Measurements from ENCODE around the gene KIAA0930. TPM values are rescaled to one million over a fixed set of nuclear protein-coding genes. Genes with fewer than 3 reads are reported as not detected.

KIAA0930 gene
- polyA plus RNA-seq, 1 donor from 2014 or later = 129 TPM

GRCh38 chr22:45211848-45212247, 28.8 kb downstream of the KIAA0930 start:
- no peak for TF ChIP-seq REST (IDR thresholded peaks at IDR 0.05; ENCODE audit: borderline replicate concordance)
- no peak for TF ChIP-seq CTCF (IDR thresholded peaks at IDR 0.05; ENCODE audit: poor library complexity, severe bottlenecking)
- no peak for TF ChIP-seq EP300 (conservative IDR thresholded peaks at IDR 0.05; ENCODE audit: poor library complexity, severe bottlenecking)
- no peak for TF ChIP-seq MXI1 (conservative IDR thresholded peaks at IDR 0.05; ENCODE audit: poor library complexity, severe bottlenecking)
- no peak for TF ChIP-seq POLR2AphosphoS5 (IDR thresholded peaks at IDR 0.05)
- no peak for TF ChIP-seq SMC3 (conservative IDR thresholded peaks at IDR 0.05; ENCODE audit: poor library complexity)
- no peak for TF ChIP-seq RAD21 (conservative IDR thresholded peaks at IDR 0.05)
- no peak for TF ChIP-seq EZH2 (IDR thresholded peaks at IDR 0.05; ENCODE audit: borderline replicate concordance, insufficient read depth, low read length, poor library complexity, severe bottlenecking)
- TF ChIP-seq TAF1 (IDR thresholded peaks at IDR 0.05; ENCODE audit: low read depth) = no peak

GRCh38 chr22:45211435-45211834, 29.3 kb downstream of the KIAA0930 start:
- no peaks in the 10 kb centered on the region for H3K9me3 ChIP-seq (ENCODE audit: low read length)
- no peak for TF ChIP-seq REST (IDR thresholded peaks at IDR 0.05; ENCODE audit: borderline replicate concordance)
- no peak for TF ChIP-seq RAD21 (conservative IDR thresholded peaks at IDR 0.05)
- TF ChIP-seq TAF1 (IDR thresholded peaks at IDR 0.05; ENCODE audit: low read depth) = no peak
- TF ChIP-seq CTCF (IDR thresholded peaks at IDR 0.05; ENCODE audit: poor library complexity, severe bottlenecking) = no peak
- TF ChIP-seq POLR2AphosphoS5 (IDR thresholded peaks at IDR 0.05) = no peak
- TF ChIP-seq EZH2 (IDR thresholded peaks at IDR 0.05; ENCODE audit: borderline replicate concordance, insufficient read depth, low read length, poor library complexity, severe bottlenecking) = no peak
- no peak for TF ChIP-seq EP300 (conservative IDR thresholded peaks at IDR 0.05; ENCODE audit: poor library complexity, severe bottlenecking)
- TF ChIP-seq SMC3 (conservative IDR thresholded peaks at IDR 0.05; ENCODE audit: poor library complexity) = no peak
- TF ChIP-seq MXI1 (conservative IDR thresholded peaks at IDR 0.05; ENCODE audit: poor library complexity, severe bottlenecking) = no peak
- H3K27me3 ChIP-seq (ENCODE audit: insufficient read depth, low read depth, low read length) = no peaks in the 10 kb centered on the region
- no peaks in the 10 kb centered on the region for H3K36me3 ChIP-seq (ENCODE audit: insufficient read depth, low read length)
- H3K4me2 ChIP-seq (ENCODE audit: low read length) = no peak overlapping the region
- no peak overlapping the region for H2AFZ ChIP-seq (ENCODE audit: low read depth, low read length)
- no peak overlapping the region for H3K4me3 ChIP-seq (ENCODE audit: low read length)
- no peak overlapping the region for H3K27ac ChIP-seq (ENCODE audit: low read length)
- H3K9me2 ChIP-seq (ENCODE audit: insufficient read depth, low read length) = no peaks in the 10 kb centered on the region
- no peak overlapping the region for H3K9ac ChIP-seq (ENCODE audit: low read length)
- no peaks in the 10 kb centered on the region for H3F3A ChIP-seq (ENCODE audit: insufficient read depth, low read length, poor library complexity, severe bottlenecking)
- peaks cover 13% of the 10 kb centered on the region for H3K79me2 ChIP-seq (replicated peaks; ENCODE audit: insufficient read depth, low read length)
- H4K20me1 ChIP-seq (ENCODE audit: insufficient read depth) = no peaks in the 10 kb centered on the region

More at GRCh38 chr22:45211848-45212247, 28.8 kb downstream of the KIAA0930 start:
- H3K27ac ChIP-seq (ENCODE audit: low read length) = no peak overlapping the region
- no peaks in the 10 kb centered on the region for H3K36me3 ChIP-seq (ENCODE audit: insufficient read depth, low read length)
- H3K9me3 ChIP-seq (ENCODE audit: low read length) = no peaks in the 10 kb centered on the region
- H2AFZ ChIP-seq (ENCODE audit: low read depth, low read length) = no peak overlapping the region
- peak overlapping the region; percentile 21 for H3K4me3 ChIP-seq (ENCODE audit: low read length)
- no peaks in the 10 kb centered on the region for H3K9me2 ChIP-seq (ENCODE audit: insufficient read depth, low read length)
- peaks cover 17% of the 10 kb centered on the region for H3K79me2 ChIP-seq (replicated peaks; ENCODE audit: insufficient read depth, low read length)
- H3F3A ChIP-seq (ENCODE audit: insufficient read depth, low read length, poor library complexity, severe bottlenecking) = no peaks in the 10 kb centered on the region
- no peaks in the 10 kb centered on the region for H3K27me3 ChIP-seq (ENCODE audit: insufficient read depth, low read depth, low read length)
- peak overlapping the region; percentile 1 for H3K9ac ChIP-seq (ENCODE audit: low read length)
- H3K4me2 ChIP-seq (ENCODE audit: low read length) = no peak overlapping the region
- H4K20me1 ChIP-seq (ENCODE audit: insufficient read depth) = no peaks in the 10 kb centered on the region

Measured in neural cell (in vitro differentiated cells).